Measurements from ENCODE around the gene PSMA7. TPM values are rescaled to one million over a fixed set of nuclear protein-coding genes. Genes with fewer than 3 reads are reported as not detected.
"Not testable (repeated sequence)": the region's sequence is repeated elsewhere in the genome, so short reads cannot be mapped to it uniquely, and the experiment has no call there.

The PSMA7 gene
- polyA plus RNA-seq, 1 donor (not counting 4 experiments of a cell fraction or from before 2014, with no cell fraction given): 383 TPM

DNA sequence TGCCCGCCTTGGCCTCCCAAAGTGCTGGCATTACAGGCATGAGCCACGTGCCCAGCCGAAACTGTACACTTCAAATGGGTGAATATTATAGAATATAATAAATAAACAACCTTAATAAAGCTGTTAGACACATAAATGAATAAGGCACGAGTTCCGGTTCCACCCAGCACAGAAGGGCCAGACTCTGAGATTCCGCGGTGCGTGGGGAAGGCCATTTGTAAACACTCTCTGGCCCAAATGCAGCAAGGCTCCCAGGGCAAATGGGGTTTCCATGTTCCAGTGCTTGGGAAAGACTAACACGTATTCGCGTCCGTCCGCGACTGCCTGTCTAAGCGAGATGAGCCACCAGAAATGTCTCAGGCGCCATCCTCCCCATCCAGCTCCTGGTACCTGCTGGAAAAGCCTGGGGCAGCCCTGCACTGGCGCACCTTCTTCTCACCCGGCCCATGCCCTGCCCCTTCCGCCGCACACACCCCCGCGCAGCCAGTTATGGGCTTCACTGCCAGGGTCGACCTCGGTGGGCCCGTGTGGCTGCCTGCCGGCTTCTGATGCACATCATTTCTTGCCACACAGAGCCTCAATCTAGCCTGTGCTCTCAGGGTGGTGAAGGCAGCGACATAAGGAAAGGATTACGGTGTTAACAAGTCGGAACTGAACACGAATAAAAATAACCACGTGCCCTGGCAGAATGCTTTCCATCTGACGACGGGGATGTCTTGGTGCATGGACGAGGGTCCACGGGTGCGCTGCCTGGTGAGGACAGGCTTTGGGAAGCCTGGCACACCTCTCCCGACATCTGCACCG lies 26.4 kb downstream of the PSMA7 start:
- DNase-seq (ENCODE audit: low read depth, low spot score) (no peak), FAIRE-seq (no peak)
- H3K4me2 ChIP-seq (ENCODE audit: control insufficient read depth, extremely low read depth, insufficient read depth, low read depth, low read length): no peak overlapping the region
- H3K27ac ChIP-seq (ENCODE audit: control insufficient read depth, insufficient read depth, low read length): no peak overlapping the region
- dilution Hi-C loops (cut with MboI; ENCODE audit: extremely low pct_ligation_motif_present, low sequenced_read_pairs): no loop called here
- H3K4me3 ChIP-seq (ENCODE audit: control insufficient read depth in 2 of 3, extremely low read depth in 1 of 3, insufficient read depth in 2 of 3, low read depth in 1 of 3, low read length in 3 of 3): no peak overlapping the region
- peaks cover 14% of the 10 kb centered on the region for H3K9me3 ChIP-seq (ENCODE audit: control insufficient read depth, low read depth, low read length)
- no peaks in the 10 kb centered on the region for H3K9me1 ChIP-seq (ENCODE audit: control insufficient read depth, extremely low read depth, insufficient read depth, low read length)
- H3K9ac ChIP-seq (ENCODE audit: control insufficient read depth, extremely low read depth, insufficient read depth, low read length): no peak overlapping the region
- peaks cover 37% of the 10 kb centered on the region for H3K27me3 ChIP-seq (ENCODE audit: control insufficient read depth, extremely low read depth, insufficient read depth, low read length)
- no peak overlapping the region for H2AFZ ChIP-seq (ENCODE audit: control insufficient read depth, low read length)
- H4K20me1 ChIP-seq (ENCODE audit: control insufficient read depth, extremely low read depth, insufficient read depth, low read length): no peaks in the 10 kb centered on the region
- no peaks in the 10 kb centered on the region for H3K36me3 ChIP-seq (ENCODE audit: control insufficient read depth in 2 of 2, extremely low read depth in 1 of 2, insufficient read depth in 2 of 2, low read length in 2 of 2)
- TF ChIP-seq EZH2 (IDR thresholded peaks at IDR 0.05; ENCODE audit: low read length) (no peak), CTCF (optimal IDR thresholded peaks at IDR 0.05 in 1 of 3, IDR thresholded peaks at IDR 0.05 in 1 of 3, conservative IDR thresholded peaks at IDR 0.05 in 1 of 3; ENCODE audit: extremely low read depth in 1 of 3, insufficient read depth in 2 of 3, low read length in 3 of 3) (no peak)
- H3K4me1 ChIP-seq (ENCODE audit: control insufficient read depth, extremely low read depth, insufficient read depth, low read length): no peaks in the 10 kb centered on the region
- H3K79me2 ChIP-seq (ENCODE audit: control insufficient read depth, insufficient read depth, low read length): no peaks in the 10 kb centered on the region

- DNase-seq (ENCODE audit: low read depth, low spot score); H3K4me3 ChIP-seq (ENCODE audit: control insufficient read depth in 2 of 3, extremely low read depth in 1 of 3, insufficient read depth in 2 of 3, low read depth in 1 of 3, low read length in 3 of 3): not testable (repeated sequence)
- peaks cover 37% of the 10 kb centered on the region for H3K27me3 ChIP-seq (ENCODE audit: control insufficient read depth, extremely low read depth, insufficient read depth, low read length)
Observed at GRCh38 chr20:62115800-62116407, 27.3 kb downstream of the PSMA7 start.

More at GRCh38 chr20:62115800-62116407, 27.3 kb downstream of the PSMA7 start:
- FAIRE-seq; H3K36me3 ChIP-seq (ENCODE audit: control insufficient read depth in 2 of 2, extremely low read depth in 1 of 2, insufficient read depth in 2 of 2, low read length in 2 of 2); H3K27ac ChIP-seq (ENCODE audit: control insufficient read depth, insufficient read depth, low read length); H2AFZ ChIP-seq (ENCODE audit: control insufficient read depth, low read length); H3K9ac ChIP-seq (ENCODE audit: control insufficient read depth, extremely low read depth, insufficient read depth, low read length); H3K79me2 ChIP-seq (ENCODE audit: control insufficient read depth, insufficient read depth, low read length); dilution Hi-C loops (cut with MboI; ENCODE audit: extremely low pct_ligation_motif_present, low sequenced_read_pairs); H3K4me2 ChIP-seq (ENCODE audit: control insufficient read depth, extremely low read depth, insufficient read depth, low read depth, low read length); H3K9me1 ChIP-seq (ENCODE audit: control insufficient read depth, extremely low read depth, insufficient read depth, low read length); H3K4me1 ChIP-seq (ENCODE audit: control insufficient read depth, extremely low read depth, insufficient read depth, low read length); H4K20me1 ChIP-seq (ENCODE audit: control insufficient read depth, extremely low read depth, insufficient read depth, low read length): not testable (repeated sequence)
- peaks cover 14% of the 10 kb centered on the region for H3K9me3 ChIP-seq (ENCODE audit: control insufficient read depth, low read depth, low read length)

Data from keratinocyte (primary cell).